ENCODE results near the gene IST1. TPM values are rescaled to one million over a fixed set of nuclear protein-coding genes. Genes with fewer than 3 reads are reported as not detected.

Gene IST1
- total RNA-seq, 1 experiment from 2014 or later = 233 TPM

- no peak for DNase-seq (ENCODE audit: low read depth)
Observed at GRCh38 chr16:71919035-71919434, 23.7 kb downstream of the IST1 start.

GRCh38 chr16:71920658-71921057 is 25.3 kb downstream of the IST1 start:
- DNase-seq (ENCODE audit: low read depth) = no peak

- DNase-seq (ENCODE audit: low read depth) = peak; percentile 84
Observed at GRCh38 chr16:71923941-71924690, 28.8 kb downstream of the IST1 start.

- DNase-seq (ENCODE audit: low read depth) = no peak
Observed at GRCh38 chr16:71924710-71925109, 29.4 kb downstream of the IST1 start.

GRCh38 chr16:71927383-71927782 is 32.1 kb downstream of the IST1 start:
- DNase-seq (ENCODE audit: low read depth) = peak; percentile 99

- DNase-seq (ENCODE audit: low read depth) = no peak
Observed at GRCh38 chr16:71927787-71928186, 32.5 kb downstream of the IST1 start.

GRCh38 chr16:71929048-71929447 is 33.7 kb downstream of the IST1 start:
- DNase-seq (ENCODE audit: low read depth) = peak; percentile 87

- peak; percentile 36 for DNase-seq (ENCODE audit: low read depth)
Observed at GRCh38 chr16:71930013-71930563, 34.8 kb downstream of the IST1 start.

- DNase-seq (ENCODE audit: low read depth) = no peak
Observed at GRCh38 chr16:71931001-71931400, 35.7 kb downstream of the IST1 start.

GRCh38 chr16:71931599-71931998 is 36.3 kb downstream of the IST1 start:
- DNase-seq (ENCODE audit: low read depth) = no peak

GRCh38 chr16:71933017-71933416 is 37.7 kb downstream of the IST1 start:
- no peak for DNase-seq (ENCODE audit: low read depth)

- peak; percentile 76 for DNase-seq (ENCODE audit: low read depth)
Observed at GRCh38 chr16:71933913-71934695, 38.8 kb downstream of the IST1 start.

- DNase-seq (ENCODE audit: low read depth) = no peak
Observed at GRCh38 chr16:71937868-71938510, 42.7 kb downstream of the IST1 start.

GRCh38 chr16:71943887-71944286 is 48.6 kb downstream of the IST1 start:
- no peak for DNase-seq (ENCODE audit: low read depth)

GRCh38 chr16:71945616-71946015 is 50.3 kb downstream of the IST1 start:
- peak; percentile 37 for DNase-seq (ENCODE audit: low read depth)

GRCh38 chr16:71952825-71953224 is 57.5 kb downstream of the IST1 start:
- DNase-seq (ENCODE audit: low read depth) = no peak

GRCh38 chr16:71954180-71954579 is 58.8 kb downstream of the IST1 start:
- DNase-seq (ENCODE audit: low read depth) = no peak

- no peak for DNase-seq (ENCODE audit: low read depth)
Observed at GRCh38 chr16:71954699-71955195, 59.4 kb downstream of the IST1 start.

- no peak for DNase-seq (ENCODE audit: low read depth)
Observed at GRCh38 chr16:71956486-71956885, 61.2 kb downstream of the IST1 start.

- peak; percentile 85 for DNase-seq (ENCODE audit: low read depth)
Observed at GRCh38 chr16:71961066-71962039, 66.0 kb downstream of the IST1 start.
